B cell (primary cell): ENCODE measurements around the gene PUM1. TPM values are rescaled to one million over a fixed set of nuclear protein-coding genes. Genes with fewer than 3 reads are reported as not detected.

ENCODE experiments used
- ATAC-seq: fragments of 200-7000 bp; cut with Tn5 transposase; one replicate; pipeline ENCODE4 v1.10.0; 2021; ENCODE audit warnings: low read depth, mild to moderate bottlenecking, moderate number of reproducible peaks, moderate library complexity
- CTCF ChIA-PET: fragments of 350-600 bp; sonication (Branson Sonifier 250); formaldehyde crosslinking; loops from one replicate; lab custom pipeline; 2021; ENCODE audit warnings: antibody characterized with exemption, inconsistent platforms; lab: Charles Lee
- POLR2A ChIA-PET: fragments of 350-600 bp; sonication (Branson Sonifier 250); formaldehyde crosslinking; loops from one replicate; lab custom pipeline; 2021; ENCODE audit warnings: antibody characterized with exemption; lab: Charles Lee
- DNase-seq: peaks from one replicate; pipeline ENCODE4 v3.0.0; 2013
- H2AFZ ChIP-seq: 2 replicates; pipeline ENCODE4 v1.6.1; 2012; ENCODE audit warnings: mild to moderate bottlenecking, low read depth, low read length; ENCODE audit not compliant: insufficient read depth, poor library complexity, severe bottlenecking
- H3K27ac ChIP-seq, 2 donors: 1 replicate in 1 of 2; 2 replicates in 1 of 2; pipeline ENCODE4 v1.5.1; 2012 to 2013; ENCODE audit warnings: low read length in 2 of 2, mild to moderate bottlenecking in 2 of 2, moderate library complexity in 1 of 2
- H3K27me3 ChIP-seq, 4 experiments: fragments of 200-600 bp in 1 of 4; sonication (generic) in 1 of 4; replicated peaks in 1 of 4; 1 replicate in 2 of 4; 2 replicates in 2 of 4; pipeline versions ENCODE4 v1.6.1 to v1.7.0; 2013 to 2016; ENCODE audit warnings: low read length in 3 of 4, mild to moderate bottlenecking in 2 of 4, mixed read lengths in 1 of 4, moderate library complexity in 1 of 4; ENCODE audit not compliant: insufficient read depth in 4 of 4, control insufficient read depth in 3 of 4; ENCODE audit errors: control extremely low read depth in 1 of 4
- H3K36me3 ChIP-seq, 2 experiments: replicated peaks in 1 of 2; 1 replicate in 1 of 2; 2 replicates in 1 of 2; pipeline versions ENCODE4 v1.6.1 to v1.7.1; 2013; ENCODE audit warnings: low read length in 1 of 2; ENCODE audit not compliant: insufficient read depth in 2 of 2, control insufficient read depth in 1 of 2; ENCODE audit errors: control extremely low read depth in 1 of 2, extremely low read depth in 1 of 2
- H3K4me1 ChIP-seq, 2 donors: fragments of 200-600 bp in 1 of 2; sonication (generic) in 1 of 2; 1 replicate in 1 of 2; 2 replicates in 1 of 2; pipeline versions ENCODE4 v1.5.1 to v1.6.1; 2013 to 2017; ENCODE audit warnings: low read length in 2 of 2; ENCODE audit not compliant: control insufficient read depth in 2 of 2, insufficient read depth in 2 of 2
- H3K4me2 ChIP-seq: replicated peaks from 2 replicates; pipeline ENCODE3; 2012; ENCODE audit warnings: mild to moderate bottlenecking, low read depth, low read length; ENCODE audit not compliant: poor library complexity, severe bottlenecking
- H3K4me3 ChIP-seq, 5 experiments: fragments of 200-600 bp in 1 of 5; sonication (generic) in 1 of 5; 1 replicate in 3 of 5; 2 replicates in 2 of 5; pipeline versions ENCODE4 v1.5.1 to v1.7.0; 2011 to 2016; ENCODE audit warnings: low read length in 4 of 5, mild to moderate bottlenecking in 4 of 5, low read depth in 2 of 5, control low read depth in 1 of 5, moderate library complexity in 1 of 5; ENCODE audit not compliant: insufficient read depth in 1 of 5; ENCODE audit errors: control extremely low read depth in 1 of 5, extremely low read depth in 1 of 5
- H3K79me2 ChIP-seq: fragments of 200-600 bp; sonication (generic); one replicate; pipeline ENCODE4 v1.6.0; 2016; ENCODE audit warnings: low read length; ENCODE audit not compliant: control insufficient read depth, insufficient read depth
- H3K9ac ChIP-seq: fragments of 200-600 bp; sonication (generic); 2 replicates; pipeline ENCODE4 v1.6.1; 2017; ENCODE audit warnings: mild to moderate bottlenecking, low read length, moderate library complexity
- H3K9me3 ChIP-seq, 3 donors: one replicate each; pipeline versions ENCODE4 v1.6.1 to v1.7.1; 2013; ENCODE audit warnings: low read length in 2 of 3; ENCODE audit not compliant: control insufficient read depth in 2 of 3, insufficient read depth in 1 of 3; ENCODE audit errors: control extremely low read depth in 1 of 3
- H4K20me1 ChIP-seq: 2 replicates; pipeline ENCODE4 v1.6.0; 2012; ENCODE audit warnings: mild to moderate bottlenecking, low read length; ENCODE audit not compliant: insufficient read depth, control insufficient read depth, poor library complexity, severe bottlenecking
- H3K27ac Mint-ChIP-seq: one replicate; pipeline ENCODE4 v1.8.0; 2021; ENCODE audit warnings: mixed read lengths
- H3K27me3 Mint-ChIP-seq: one replicate; pipeline ENCODE4 v1.8.0; 2021; ENCODE audit warnings: mixed read lengths
- H3K4me1 Mint-ChIP-seq: one replicate; pipeline ENCODE4 v1.8.0; 2021; ENCODE audit warnings: mixed read lengths
- H3K4me3 Mint-ChIP-seq: one replicate; pipeline ENCODE4 v1.8.0; 2021; ENCODE audit warnings: mixed read lengths
- H3K9me3 Mint-ChIP-seq: one replicate; pipeline ENCODE4 v1.8.0; 2022; ENCODE audit warnings: mixed read lengths; ENCODE audit not compliant: insufficient read depth
- CTCF ChIP-seq: fragments of 200-600 bp; IDR thresholded peaks from one replicate; pipeline ENCODE4 v1.8.0; 2022; ENCODE audit warnings: antibody characterized with exemption, mild to moderate bottlenecking
- EZH2 ChIP-seq: IDR thresholded peaks from 2 replicates; pipeline ENCODE4 v1.6.1; 2012; ENCODE audit warnings: borderline replicate concordance, low read depth, mild to moderate bottlenecking, moderate library complexity, low read length; ENCODE audit not compliant: insufficient read depth, poor library complexity, severe bottlenecking
- WGBS: methylation state at CpG from one replicate; pipeline ENCODE4 v1.1.5; 2013; ENCODE audit warnings: missing lambda C conversion rate; ENCODE audit not compliant: insufficient coverage; 5-methylcytosine and 5-hydroxymethylcytosine counted together
- intact Hi-C: fragments of 100-400 bp; cut with micrococcal nuclease; formaldehyde crosslinking; loops from one replicate; pipeline ENCODE4 v1.10.0; 2022
- polyA plus RNA-seq: library from polyadenylated mRNA; depleted of rRNA; stranded (reverse); fragments of >200 nt; gene quantifications from 2 replicates; pipeline ENCODE4 v1.2.3, GENCODE V29; 2012
- total RNA-seq, 2 donors: library from RNA; stranded (reverse); fragments of 120-200 nt in 1 of 2; gene quantifications; 1 replicate in 1 of 2; 2 replicates in 1 of 2; pipeline versions ENCODE4 v1.2.3 to v1.2.4, GENCODE V29; 2013 to 2022

Gene PUM1
- total and polyA plus RNA-seq, 2 donors (not counting 1 experiment from before 2014, with no cell fraction given) = 52.8 to 177 TPM

GRCh38 chr1:30888975-30889374 lies 176.5 kb downstream of the PUM1 start:
- WGBS = no CpG with 5 or more reads among the region's 3 CpGs
- Histone ChIP-seq H3K36me3 (no peaks in the 10 kb centered on the region), H3K9me3 (peaks cover 0 to 5% (median 0%) of the 10 kb centered on the region in 3 donors), H3K4me3 (no peak overlapping the region), H3K27me3 (peaks cover 0 to 32% (median 10%) of the 10 kb centered on the region in 4 experiments), H3K79me2 (no peaks in the 10 kb centered on the region), H2AFZ (no peak overlapping the region), H4K20me1 (no peaks in the 10 kb centered on the region), H3K9ac (no peak overlapping the region), H3K4me2 (no peak overlapping the region), H3K4me1 (peaks cover 5 to 12% of the 10 kb centered on the region in 2 donors), H3K27ac (no peak overlapping the region)
- Mint-ChIP-seq H3K27me3 (peaks cover 31% of the 10 kb centered on the region), H3K27ac (no peak overlapping the region), H3K9me3 (no peaks in the 10 kb centered on the region), H3K4me1 (peaks cover 8% of the 10 kb centered on the region), H3K4me3 (no peak overlapping the region)
- ChIA-PET POLR2A (no interaction called here), CTCF (interaction anchor here (0.5 kb wide), 1 partner anchor 99 kb away, joined by 3 read pairs; no protein-coding TSS in a partner anchor)
- no peak for TF ChIP-seq EZH2
- no peak for TF ChIP-seq CTCF
- no peak for DNase-seq
- intact Hi-C loops = no loop called here
- ATAC-seq = no peak

GRCh38 chr1:30888391-30888790 lies 177.1 kb downstream of the PUM1 start:
- Histone ChIP-seq H3K79me2 (no peaks in the 10 kb centered on the region), H3K27me3 (peaks cover 0 to 32% (median 8%) of the 10 kb centered on the region in 4 experiments), H3K4me1 (peaks cover 5 to 12% of the 10 kb centered on the region in 2 donors), H3K9ac (no peak overlapping the region), H3K9me3 (peaks cover 0 to 5% (median 0%) of the 10 kb centered on the region in 3 donors), H3K27ac (no peak overlapping the region), H3K4me3 (no peak overlapping the region), H4K20me1 (no peaks in the 10 kb centered on the region), H2AFZ (no peak overlapping the region), H3K36me3 (no peaks in the 10 kb centered on the region), H3K4me2 (no peak overlapping the region)
- 63% methylated on average over 3 of the region's 8 CpGs for WGBS
- no peak overlapping the region for H3K4me3 Mint-ChIP-seq
- intact Hi-C loops = no loop called here
- no peak overlapping the region for H3K27ac Mint-ChIP-seq
- H3K4me1 Mint-ChIP-seq = peaks cover 8% of the 10 kb centered on the region
- no peak for TF ChIP-seq EZH2
- TF ChIP-seq CTCF = no peak
- no peaks in the 10 kb centered on the region for H3K9me3 Mint-ChIP-seq
- POLR2A ChIA-PET = no interaction called here
- peaks cover 25% of the 10 kb centered on the region for H3K27me3 Mint-ChIP-seq
- no peak for ATAC-seq
- DNase-seq = no peak
- CTCF ChIA-PET = no interaction called here
